Measurements from ENCODE around the gene PLAAT1.

DNA sequence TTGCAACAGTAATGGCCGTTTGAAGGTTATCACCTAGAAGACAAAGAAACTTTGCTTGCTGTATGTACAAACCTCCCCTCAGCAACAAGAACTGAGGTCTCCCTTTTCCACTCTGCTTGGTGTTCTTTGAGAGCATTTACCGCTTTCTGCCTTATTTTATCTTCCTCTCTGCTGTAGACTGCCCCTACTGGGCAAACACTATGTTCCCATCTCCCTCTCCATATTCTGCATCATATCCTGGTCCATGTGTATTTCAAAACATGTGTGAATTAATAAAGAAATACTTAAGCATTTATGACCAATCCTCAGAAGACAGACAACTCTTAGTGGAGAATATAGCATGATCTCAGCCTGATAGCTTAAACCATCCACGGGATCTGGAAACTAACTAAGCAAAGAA, 73.1 kb downstream of the PLAAT1 start:
- TF ChIP-seq YY1 (IDR thresholded peaks at IDR 0.05; ENCODE audit: insufficient read depth, insufficient read length), result no peak
- no peak for TF ChIP-seq SUZ12 (IDR thresholded peaks at IDR 0.05; ENCODE audit: extremely low read depth, insufficient read depth, insufficient read length)
- TF ChIP-seq ZNF274 (IDR thresholded peaks at IDR 0.05; ENCODE audit: low read depth, low read length), result no peak

All from NT2/D1 (cell line).